Temporal lobe (tissue), 2 donors: Measurements from ENCODE around the gene CFAP68. TPM values are rescaled to one million over a fixed set of nuclear protein-coding genes. Genes with fewer than 3 reads are reported as not detected.

Experiments used
- small RNA-seq: library from RNA; depleted of rRNA; stranded (forward); fragments of <200 nt; gene quantifications from one replicate; pipeline ENCODE3, GENCODE V24; 2014; ENCODE audit warnings: low replicate concordance
- total RNA-seq: library from RNA; depleted of rRNA; stranded (reverse); fragments of >200 nt; gene quantifications from one replicate; pipeline ENCODE4 v1.2.3, GENCODE V29; 2014

The CFAP68 gene
- total RNA-seq, 1 donor from 2014 or later = 5.7 TPM

Small RNA genes within 50 kb of the gene (small RNA-seq; reads per million reads assigned to genes)
- not detected for gene C11orf52
- not detected for gene GNG5P3
- gene RNA5SP351 = not detected
- 0.11 reads per million for gene RPL37AP8

Other genes starting within 250 kb of the CFAP68 start
- gene PPP2R1B, start 113.2 kb upstream of the CFAP68 start, total RNA-seq = 18.9 TPM
- gene ALG9, start 8.0 kb upstream of the CFAP68 start, total RNA-seq = 62.4 TPM
- gene FDXACB1, start 376 bp upstream of the CFAP68 start, total RNA-seq = 6.4 TPM
- 7.4 TPM for gene CRYAB, start 32.2 kb downstream of the CFAP68 start, total RNA-seq
- 0.25 TPM for gene HSPB2, start 33.2 kb downstream of the CFAP68 start, total RNA-seq
- not detected for gene C11orf52, start 39.4 kb downstream of the CFAP68 start, total RNA-seq
- 66.6 TPM for gene DIXDC1, start 57.8 kb downstream of the CFAP68 start, total RNA-seq
- 30.2 TPM for gene DLAT, start 145.9 kb downstream of the CFAP68 start, total RNA-seq
- 1.5 TPM for gene PIH1D2, start 194.5 kb downstream of the CFAP68 start, total RNA-seq
- 28.8 TPM for gene NKAPD1, start 194.8 kb downstream of the CFAP68 start, total RNA-seq
- 35.4 TPM for gene TIMM8B, start 207.2 kb downstream of the CFAP68 start, total RNA-seq
- gene SDHD, start 207.3 kb downstream of the CFAP68 start, total RNA-seq = 31.2 TPM